GM19438 (cell line): ENCODE measurements around the gene DUOXA2.
"Not testable (repeated sequence)": the region's sequence is repeated elsewhere in the genome, so short reads cannot be mapped to it uniquely, and the experiment has no call there.

Experiments
- ATAC-seq: cut with Tn5 transposase; IDR thresholded peaks from one replicate; pipeline ENCODE4 v1.9.1; 2021; ENCODE audit warnings: low read depth; ENCODE audit not compliant: unreplicated experiment

The DUOXA2 gene

DNA sequence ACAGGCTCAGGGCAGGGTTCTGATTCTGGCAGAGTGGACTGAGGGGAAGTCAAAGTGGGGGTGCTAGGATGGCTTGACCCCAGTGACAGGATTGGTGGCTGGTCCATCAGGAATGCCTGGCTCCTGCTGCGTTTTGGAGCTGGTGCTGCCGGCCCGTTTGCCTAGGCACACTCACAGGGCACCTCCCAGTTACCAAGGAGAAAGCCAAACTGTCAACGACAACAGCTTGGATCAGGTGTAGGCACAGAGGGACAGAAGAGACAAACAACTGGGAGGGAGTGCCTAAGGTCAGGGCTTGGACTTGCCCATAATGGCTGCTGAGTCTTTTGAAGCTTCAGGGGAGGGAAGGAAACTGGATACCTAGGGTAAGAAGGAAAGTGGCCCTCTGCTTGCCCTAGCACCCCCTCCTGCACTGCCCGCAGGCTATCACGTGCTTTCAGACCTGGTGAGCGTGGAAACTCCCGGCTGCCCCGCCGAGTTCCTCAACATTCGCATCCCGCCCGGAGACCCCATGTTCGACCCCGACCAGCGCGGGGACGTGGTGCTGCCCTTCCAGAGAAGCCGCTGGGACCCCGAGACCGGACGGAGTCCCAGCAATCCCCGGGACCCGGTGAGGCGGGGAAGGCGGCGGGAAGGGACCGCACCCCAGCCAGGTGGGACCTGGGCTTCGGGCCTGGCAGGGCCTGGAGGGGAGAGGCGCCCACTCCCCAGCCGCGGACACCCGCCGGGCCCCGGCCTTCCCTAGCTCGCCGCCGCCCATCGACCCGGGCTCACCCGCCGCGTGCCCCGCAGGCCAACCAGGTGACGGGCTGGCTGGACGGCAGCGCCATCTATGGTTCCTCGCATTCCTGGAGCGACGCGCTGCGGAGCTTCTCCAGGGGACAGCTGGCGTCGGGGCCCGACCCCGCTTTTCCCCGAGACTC, 20.8 kb downstream of the DUOXA2 start:
- no peak for ATAC-seq

DNA sequence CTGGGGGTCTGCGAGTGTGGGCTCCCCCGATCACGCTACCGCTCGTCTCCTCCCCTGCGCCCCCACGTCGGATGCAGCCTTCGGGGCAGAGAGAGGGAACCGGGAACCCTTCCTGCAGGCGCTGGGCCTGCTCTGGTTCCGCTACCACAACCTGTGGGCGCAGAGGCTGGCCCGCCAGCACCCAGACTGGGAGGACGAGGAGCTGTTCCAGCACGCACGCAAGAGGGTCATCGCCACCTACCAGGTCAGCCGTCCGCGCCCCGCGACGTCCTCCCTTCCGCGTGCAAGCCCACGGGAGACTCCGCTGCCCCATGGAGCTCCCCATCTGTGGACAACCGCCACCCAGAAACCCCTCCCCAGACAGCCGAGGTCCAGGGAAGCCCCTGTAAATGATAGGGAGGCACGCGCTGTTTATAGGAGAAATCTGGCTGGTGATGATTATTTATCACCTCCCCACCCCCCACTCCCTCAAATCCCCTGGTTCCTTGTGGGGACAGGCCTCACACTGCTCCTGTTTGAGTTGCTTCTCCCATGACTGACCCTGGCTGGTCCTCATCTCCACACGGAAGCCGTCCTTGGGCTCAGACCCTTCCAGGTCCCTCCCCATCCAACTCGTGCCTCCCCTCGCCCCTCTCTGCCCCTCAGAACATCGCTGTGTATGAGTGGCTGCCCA, 21.7 kb downstream of the DUOXA2 start:
- ATAC-seq: not testable (repeated sequence)

DNA sequence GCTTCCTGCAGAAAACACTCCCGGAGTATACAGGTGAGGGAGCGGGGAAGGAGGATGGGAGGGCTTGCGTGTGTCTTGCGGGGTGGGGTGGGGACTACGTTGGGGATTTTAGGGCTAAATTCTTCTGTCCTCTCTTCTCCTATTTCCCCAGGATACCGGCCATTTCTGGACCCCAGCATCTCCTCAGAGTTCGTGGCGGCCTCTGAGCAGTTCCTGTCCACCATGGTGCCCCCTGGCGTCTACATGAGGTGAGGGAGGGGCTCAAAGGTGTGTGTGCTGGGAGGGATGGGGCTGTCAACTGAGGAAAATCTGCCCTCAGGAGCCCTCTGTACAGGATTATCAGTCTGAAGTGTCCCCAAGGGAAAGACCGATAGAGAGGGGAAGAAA, 22.2 kb downstream of the DUOXA2 start:
- ATAC-seq: no peak

DNA sequence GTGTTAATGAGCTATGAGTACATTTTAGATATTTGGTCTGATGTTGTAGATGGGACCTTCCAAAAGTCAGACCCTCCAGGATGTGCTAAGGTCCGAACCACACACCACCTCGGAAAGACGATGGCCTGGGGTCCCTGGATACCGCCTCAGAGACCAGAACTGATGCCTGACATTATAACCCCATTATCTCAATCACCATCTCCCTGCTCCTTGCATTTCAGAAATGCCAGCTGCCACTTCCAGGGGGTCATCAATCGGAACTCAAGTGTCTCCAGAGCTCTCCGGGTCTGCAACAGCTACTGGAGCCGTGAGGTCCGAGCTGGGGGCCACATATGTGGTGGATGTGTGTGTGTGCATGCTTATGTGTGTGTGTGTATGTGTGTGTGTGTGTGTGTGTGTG, 23.6 kb downstream of the DUOXA2 start:
- ATAC-seq: no peak

DNA sequence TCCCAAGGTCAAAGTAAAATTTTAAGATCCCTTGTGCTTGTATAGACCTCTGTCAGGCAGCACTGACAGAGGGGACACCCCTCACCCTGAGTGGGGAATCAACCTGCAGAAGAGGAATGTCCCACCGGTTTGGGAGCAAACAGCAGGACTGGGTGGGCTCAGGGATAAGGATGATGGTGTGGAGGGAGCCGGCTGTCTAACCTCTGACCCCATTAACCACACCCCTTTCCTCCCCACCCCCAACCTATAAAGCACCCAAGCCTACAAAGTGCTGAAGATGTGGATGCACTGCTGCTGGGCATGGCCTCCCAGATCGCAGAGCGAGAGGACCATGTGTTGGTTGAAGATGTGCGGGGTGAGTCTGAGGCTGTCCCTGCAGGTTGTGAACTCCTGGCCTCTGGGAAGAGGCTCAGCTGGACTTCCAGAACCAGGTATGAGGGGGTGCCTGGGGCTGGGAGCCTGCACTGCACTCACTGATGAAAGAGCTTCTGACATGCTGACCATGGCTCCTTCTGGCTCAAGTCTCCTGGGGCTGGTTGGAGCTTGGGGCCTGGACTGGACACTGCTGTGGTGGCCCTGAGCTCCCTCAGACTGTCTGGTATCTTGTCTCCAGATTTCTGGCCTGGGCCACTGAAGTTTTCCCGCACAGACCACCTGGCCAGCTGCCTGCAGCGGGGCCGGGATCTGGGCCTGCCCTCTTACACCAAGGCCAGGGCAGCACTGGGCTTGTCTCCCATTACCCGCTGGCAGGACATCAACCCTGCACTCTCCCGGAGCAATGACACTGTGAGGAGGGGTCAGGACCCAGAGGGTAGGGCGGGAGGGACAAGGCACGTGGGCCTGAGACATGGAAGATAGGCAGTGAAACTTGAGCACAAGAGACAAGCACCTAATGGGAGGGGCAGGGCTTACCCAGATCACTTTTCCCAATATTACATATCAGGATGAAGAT, 25.0 kb downstream of the DUOXA2 start:
- ATAC-seq: no peak

DNA sequence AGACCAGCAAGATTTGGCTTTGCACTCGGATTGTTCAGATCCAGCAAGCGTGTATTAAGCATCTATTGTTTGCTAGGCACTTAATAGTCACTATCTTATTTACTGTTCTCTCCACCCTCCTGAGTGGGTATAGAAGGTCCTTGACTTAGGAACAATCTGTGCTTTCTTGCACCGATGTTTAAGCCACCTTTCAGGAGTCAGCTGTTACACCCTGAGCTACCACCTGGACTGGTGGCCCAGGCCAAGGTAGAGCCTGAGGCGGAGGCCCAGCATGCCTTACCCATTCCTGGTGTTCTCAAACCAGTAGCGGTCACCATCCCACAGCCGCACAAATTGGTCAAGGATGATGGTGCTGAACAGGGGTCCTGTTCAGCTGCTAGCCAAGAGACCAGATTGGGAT, 25.6 kb downstream of the DUOXA2 start:
- ATAC-seq: no peak

DNA sequence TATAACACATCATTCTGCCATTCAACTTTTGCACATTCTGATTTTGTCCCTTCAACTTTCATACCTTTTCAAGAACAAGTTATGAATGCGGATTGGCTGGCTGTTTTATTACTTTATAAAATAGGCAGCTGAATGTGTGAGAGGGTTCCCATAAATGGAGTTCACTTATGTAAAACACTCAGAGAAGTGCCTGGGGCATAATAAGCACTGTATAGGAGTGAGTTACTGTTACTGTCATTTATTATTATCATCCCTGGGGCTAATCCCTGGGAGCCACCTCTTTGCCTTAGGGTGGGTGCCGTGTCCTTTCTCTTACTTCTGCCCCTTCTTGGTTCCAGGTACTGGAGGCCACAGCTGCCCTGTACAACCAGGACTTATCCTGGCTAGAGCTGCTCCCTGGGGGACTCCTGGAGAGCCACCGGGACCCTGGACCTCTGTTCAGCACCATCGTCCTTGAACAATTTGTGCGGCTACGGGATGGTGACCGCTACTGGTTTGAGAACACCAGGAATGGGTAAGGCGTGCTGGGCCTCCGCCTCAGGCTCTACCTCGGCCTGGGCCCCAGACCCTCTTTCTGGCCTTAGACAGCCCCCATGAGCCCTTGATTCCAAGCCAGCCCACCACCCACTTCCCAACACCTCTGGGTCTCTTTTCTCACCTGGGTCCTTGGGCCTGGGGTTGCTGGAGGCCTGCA, 26.6 kb downstream of the DUOXA2 start:
- no peak for ATAC-seq

DNA sequence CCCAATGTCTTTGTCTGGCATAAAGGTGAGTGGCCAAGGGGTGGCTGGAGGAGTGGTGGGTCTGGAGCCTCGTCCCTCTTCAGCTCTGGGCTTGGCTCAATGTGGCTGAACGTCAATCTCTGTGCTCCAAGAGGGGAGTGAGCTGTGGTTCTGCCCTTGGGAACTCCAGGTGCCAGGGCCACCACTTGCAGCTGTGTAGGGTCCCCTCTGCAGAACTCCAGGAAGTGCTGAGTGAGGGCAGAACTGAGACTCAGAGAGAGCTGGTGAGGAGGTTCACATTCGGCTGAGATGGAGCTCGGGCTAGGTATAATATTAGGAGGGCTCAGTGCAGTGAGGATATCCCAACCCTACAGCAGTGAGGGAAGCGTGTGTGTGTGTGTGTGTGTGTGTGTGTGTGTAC, 27.3 kb downstream of the DUOXA2 start:
- no peak for ATAC-seq

DNA sequence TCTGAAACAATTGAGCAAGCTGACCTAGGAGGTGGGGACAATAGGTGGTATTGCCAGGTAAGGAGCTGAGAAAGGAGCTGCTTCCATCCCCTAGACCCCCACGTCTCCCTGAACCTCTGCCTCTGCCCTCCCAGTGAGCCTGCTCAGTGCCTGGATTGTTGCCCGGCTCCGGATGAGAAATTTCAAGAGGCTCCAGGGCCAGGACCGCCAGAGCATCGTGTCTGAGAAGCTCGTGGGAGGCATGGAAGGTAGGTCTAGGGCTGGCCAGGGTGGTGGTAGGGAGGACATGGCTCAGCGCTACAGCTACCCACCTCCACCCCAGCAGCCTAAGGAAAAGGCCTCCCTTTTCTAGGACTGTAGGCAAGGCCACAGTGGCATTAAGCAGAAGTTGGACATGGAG, 28.9 kb downstream of the DUOXA2 start:
- ATAC-seq: no peak

DNA sequence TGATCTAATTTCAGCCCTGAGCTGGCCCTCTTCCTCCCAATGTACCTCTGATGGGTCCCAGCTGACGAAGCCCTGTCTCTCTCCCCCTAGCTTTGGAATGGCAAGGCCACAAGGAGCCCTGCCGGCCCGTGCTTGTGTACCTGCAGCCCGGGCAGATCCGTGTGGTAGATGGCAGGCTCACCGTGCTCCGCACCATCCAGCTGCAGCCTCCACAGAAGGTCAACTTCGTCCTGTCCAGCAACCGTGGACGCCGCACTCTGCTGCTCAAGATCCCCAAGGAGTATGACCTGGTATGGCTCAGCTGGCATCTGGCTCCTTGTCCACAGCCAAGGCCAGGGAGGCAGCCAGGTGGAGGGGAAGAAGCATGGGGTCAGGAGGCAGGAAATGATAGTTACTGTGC, 29.8 kb downstream of the DUOXA2 start:
- no peak for ATAC-seq

DNA sequence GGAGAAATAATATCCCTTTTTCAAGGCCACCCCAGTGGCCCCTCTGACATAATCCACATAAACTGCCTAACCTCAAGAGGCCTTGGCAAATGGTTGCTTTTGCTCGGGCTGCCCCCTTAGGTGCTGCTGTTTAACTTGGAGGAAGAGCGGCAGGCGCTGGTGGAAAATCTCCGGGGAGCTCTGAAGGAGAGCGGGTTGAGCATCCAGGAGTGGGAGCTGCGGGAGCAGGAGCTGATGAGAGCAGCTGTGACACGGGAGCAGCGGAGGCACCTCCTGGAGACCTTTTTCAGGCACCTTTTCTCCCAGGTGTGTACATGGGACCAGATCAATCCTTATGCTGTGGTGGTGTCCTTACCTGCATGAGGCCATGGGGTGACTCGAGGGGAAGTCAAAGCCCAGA, 30.6 kb downstream of the DUOXA2 start:
- ATAC-seq: no peak

DNA sequence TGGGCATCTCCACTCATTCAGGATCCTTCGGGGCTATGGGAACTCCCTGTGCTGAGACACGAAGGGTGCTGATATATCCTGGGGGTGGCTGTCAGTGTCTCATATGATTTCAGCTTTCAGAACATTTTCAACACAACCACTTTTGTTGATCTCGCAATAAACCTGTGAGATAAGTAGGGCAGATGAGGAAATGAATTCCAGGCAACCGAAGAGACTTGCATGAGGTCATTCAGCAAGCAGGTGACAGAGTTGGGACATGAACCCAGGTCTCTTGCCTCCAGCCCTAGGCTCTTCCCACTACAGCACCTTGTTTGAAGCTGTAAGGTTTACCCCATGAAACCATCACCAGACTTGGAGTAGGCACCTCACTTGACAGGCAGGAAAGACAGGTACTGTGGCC, 32.3 kb downstream of the DUOXA2 start:
- no peak for ATAC-seq

DNA sequence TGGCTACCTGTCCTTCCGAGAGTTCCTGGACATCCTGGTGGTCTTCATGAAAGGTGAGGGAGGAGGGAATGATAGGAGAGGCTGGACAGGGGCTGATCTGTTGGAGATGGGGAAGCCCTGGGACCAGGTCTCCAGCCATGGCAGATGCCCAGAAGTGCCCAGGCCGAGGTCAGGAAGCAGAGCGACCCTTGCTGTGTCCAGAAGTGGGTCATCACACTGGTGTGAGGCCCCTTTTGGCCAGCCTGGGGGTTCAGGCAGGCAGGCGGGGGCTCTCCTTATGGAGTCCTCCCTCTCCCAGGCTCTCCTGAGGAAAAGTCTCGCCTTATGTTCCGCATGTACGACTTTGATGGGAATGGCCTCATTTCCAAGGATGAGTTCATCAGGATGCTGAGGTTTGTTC, 33.5 kb downstream of the DUOXA2 start:
- ATAC-seq: no peak

DNA sequence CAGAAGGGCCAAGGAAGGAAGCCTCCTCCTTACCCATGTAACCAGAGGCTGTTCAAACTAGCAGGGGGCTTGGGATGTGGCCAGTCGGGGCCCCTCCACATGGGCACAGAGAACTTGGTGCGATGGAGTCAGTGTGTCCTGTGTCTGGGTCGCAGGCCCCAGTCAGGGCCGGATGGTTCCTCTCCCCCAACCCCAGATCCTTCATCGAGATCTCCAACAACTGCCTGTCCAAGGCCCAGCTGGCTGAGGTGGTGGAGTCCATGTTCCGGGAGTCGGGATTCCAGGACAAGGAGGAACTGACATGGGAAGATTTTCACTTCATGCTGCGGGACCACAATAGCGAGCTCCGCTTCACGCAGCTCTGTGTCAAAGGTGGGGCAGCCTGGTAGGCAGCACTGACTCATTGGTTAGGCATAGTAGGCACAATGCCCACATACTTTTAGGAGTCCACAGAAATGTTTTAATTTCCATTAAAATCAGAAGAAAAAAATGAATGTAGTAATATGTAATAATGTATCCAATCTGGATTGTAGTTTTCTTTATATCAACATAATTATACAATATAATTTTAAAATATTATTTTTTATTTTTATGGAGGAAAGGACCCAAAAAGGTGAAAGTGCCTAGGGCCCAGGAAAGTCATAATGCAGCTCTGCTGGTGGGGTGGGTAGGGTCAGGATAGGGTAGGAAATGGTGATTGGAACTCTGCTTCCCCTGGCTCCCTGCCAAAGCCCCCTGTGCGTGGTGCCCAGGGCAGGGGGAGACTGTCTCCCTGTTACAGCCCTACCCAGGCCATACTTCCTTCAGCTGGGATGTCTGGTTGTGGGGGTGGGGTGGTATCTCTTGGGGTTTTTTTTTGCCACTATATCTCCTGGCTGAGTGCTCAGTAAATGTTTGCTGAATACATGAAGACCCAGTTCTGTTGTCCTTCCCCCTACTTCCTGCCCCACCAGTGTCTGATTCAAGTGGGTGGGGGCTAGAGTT, 34.2 kb downstream of the DUOXA2 start:
- ATAC-seq: no peak

DNA sequence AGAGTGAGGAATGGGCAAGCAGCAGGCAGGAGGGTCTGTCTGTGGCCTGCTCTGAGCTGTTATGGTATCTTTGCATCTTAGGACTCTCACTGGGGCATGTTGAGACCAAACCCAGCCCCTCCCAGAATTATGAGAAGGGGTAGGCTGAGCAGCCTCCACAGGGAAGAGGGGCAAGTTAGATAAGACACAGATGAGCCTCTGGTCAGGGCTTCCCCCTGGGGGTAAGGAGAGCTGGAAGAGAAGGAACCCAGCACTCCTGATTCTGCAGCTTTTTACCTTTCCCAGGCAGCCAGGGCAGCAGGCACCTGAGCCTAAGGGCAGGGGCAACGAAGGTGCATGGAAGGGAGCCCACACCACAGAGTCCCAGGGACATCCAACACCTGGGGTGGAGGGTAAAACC, 34.9 kb downstream of the DUOXA2 start:
- ATAC-seq: no peak

DNA sequence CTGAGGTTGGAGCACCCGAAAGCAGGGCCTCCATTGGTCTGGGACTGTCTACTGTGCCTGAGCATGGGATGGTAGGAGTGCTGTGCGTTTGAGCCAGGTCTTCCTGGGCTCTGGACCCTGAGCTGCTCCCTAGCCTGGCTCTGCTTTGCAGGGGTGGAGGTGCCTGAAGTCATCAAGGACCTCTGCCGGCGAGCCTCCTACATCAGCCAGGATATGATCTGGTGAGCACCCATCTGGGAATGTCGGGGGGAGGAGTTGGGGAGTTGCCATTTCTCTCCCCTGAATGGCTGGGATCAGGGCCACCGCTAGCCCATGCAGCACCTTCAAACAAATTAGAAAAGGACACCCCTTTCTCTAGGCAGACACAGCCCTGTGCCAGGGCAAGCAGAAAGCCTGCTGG, 36.4 kb downstream of the DUOXA2 start:
- no peak for ATAC-seq

DNA sequence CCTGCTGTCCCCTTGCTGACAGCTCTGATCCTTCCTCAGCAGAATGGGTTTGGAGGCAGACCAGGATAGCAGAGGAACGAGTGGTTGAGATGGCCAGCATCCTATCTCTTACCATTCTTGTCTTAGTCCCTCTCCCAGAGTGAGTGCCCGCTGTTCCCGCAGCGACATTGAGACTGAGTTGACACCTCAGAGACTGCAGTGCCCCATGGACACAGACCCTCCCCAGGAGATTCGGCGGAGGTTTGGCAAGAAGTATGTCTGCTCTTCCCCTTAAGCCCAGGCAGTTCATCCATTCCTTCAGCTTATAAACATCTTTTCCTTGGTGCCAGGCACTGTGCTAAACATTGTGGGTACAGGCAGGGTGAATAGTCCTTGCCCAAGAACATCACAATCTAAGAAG, 36.9 kb downstream of the DUOXA2 start:
- ATAC-seq: no peak

DNA sequence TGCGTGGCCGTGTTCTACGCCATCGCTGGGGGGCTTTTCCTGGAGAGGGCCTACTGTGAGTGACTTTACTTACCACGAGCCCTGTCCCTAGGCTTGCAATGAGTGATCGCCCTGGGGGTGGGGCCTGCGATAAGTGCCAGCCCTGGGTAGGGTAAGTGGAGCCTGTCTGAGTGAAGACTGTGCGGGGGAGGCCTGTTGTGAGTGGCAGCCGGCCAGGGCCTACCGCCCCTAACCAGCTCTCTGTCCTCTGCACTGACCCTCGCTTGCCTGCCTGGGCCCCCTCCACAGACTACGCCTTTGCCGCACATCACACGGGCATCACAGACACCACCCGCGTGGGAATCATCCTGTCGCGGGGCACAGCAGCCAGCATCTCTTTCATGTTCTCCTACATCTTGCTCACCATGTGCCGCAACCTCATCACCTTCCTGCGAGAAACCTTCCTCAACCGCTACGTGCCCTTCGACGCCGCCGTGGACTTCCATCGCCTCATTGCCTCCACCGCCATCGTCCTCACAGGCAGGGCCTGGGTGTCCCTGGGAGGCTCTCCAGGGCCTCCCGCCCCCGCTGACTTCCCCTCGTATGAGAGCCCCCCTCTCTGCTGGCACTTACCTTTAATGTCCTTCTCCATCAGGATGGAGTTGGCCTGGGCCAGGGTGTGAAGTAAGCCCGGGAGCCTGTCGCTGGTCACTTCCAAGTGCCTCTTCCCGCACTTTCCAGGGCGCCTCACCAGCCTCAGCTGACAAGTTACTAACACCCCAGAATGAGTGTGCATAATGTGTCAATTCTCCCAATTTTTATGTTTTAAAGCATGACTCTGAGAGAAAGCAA, 38.1 kb downstream of the DUOXA2 start:
- no peak for ATAC-seq
